GM06990 (cell line): ENCODE measurements around the gene VSIR.

Source experiments
- DNase-seq: peaks from one replicate; pipeline ENCODE4 v3.0.0-alpha.2; 2011; ENCODE audit not compliant: insufficient read length; ENCODE audit errors: extremely low read depth
- H3K27me3 ChIP-seq: replicated peaks from 2 replicates; pipeline ENCODE4 v1.6.0; 2011; ENCODE audit warnings: low read length; ENCODE audit not compliant: control insufficient read depth, insufficient read depth
- H3K36me3 ChIP-seq: 2 replicates; pipeline ENCODE4 v1.5.1; 2011; ENCODE audit warnings: low read length; ENCODE audit not compliant: control insufficient read depth, insufficient read depth
- H3K4me3 ChIP-seq: replicated peaks from 2 replicates; pipeline ENCODE4 v1.5.1; 2011; ENCODE audit warnings: low read depth, mild to moderate bottlenecking, control low read depth, low read length
- CTCF ChIP-seq: IDR thresholded peaks from 2 replicates; pipeline ENCODE4 v1.5.1; 2011; ENCODE audit warnings: low read length, control low read depth, mild to moderate bottlenecking, inconsistent platforms; ENCODE audit not compliant: insufficient read depth, poor library complexity, severe bottlenecking

Gene VSIR

DNA sequence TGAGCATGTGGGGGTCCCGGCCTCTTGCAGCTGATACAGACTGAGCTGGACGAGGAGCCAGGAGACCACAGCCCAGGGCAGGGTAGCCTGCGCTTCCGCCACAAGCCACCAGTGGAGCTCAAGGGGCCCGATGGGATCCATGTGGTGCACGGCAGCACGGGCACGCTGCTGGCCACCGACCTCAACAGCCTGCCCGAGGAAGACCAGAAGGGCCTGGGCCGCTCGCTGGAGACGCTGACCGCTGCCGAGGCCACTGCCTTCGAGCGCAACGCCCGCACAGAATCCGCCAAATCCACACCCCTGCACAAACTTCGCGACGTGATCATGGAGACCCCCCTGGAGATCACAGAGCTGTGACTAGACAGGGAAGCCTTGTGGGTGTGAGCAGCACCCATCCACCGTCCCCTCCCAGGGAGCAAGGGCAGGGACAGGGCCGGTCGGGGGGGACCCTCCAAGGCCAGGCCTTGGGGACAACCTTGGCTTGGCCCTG lies 41.6 kb upstream of the VSIR start:
- no peak for TF ChIP-seq CTCF
- no peak for DNase-seq
- peaks cover 32% of the 10 kb centered on the region for H3K36me3 ChIP-seq
- H3K27me3 ChIP-seq: no peaks in the 10 kb centered on the region
- H3K4me3 ChIP-seq: no peak overlapping the region

- Histone ChIP-seq H3K36me3 (peaks cover 22% of the 10 kb centered on the region), H3K4me3 (no peak overlapping the region), H3K27me3 (no peaks in the 10 kb centered on the region)
- TF ChIP-seq CTCF: no peak
- DNase-seq: no peak
Measured at GRCh38 chr10:71812913-71813590, 39.7 kb upstream of the VSIR start.

DNA sequence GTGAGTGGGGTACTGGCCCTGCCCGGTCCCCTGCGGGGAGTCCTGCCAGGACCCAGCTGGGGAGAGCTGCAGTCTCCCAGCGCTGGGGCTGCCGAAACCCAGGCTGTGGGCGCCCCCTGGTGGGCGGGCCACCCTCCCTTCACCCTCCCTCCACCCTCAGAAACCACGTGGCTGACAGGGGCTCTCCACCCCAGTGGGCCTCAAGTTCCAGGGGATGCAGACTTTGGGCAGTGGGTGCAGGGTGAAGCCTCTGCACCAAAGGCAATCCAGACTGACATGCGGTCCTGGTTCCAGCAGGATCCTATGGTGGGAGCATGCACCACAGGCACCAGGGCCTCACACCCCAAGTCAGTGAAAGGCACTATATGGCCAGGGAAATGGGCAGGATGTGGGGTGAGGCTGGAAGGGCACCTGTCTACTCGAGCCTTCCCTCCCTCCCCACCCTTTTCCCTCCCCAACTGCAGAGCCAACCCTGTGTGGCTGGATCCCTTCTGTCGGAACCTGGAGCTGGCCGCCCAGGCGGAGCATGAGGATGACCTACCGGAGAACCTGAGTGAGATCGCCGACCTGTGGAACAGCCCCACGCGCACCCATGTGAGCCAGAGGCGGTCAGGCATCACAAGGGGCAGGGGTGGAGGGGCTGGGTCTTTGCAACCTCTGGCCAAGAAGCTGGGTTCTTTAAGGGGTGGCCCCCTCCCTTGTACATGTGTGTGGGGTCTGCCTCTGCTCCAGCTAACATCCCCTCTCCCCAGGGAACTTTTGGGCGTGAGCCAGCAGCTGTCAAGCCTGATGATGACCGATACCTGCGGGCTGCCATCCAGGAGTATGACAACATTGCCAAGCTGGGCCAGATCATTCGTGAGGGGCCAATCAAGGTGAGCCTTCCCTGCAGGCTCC lies 38.9 kb upstream of the VSIR start:
- peak; percentile 91 for TF ChIP-seq CTCF
- no peak overlapping the region for H3K4me3 ChIP-seq
- H3K36me3 ChIP-seq: peaks cover 17% of the 10 kb centered on the region
- no peaks in the 10 kb centered on the region for H3K27me3 ChIP-seq
- peak; percentile 81 for DNase-seq

GRCh38 chr10:71811351-71811750 lies 38.0 kb upstream of the VSIR start:
- H3K36me3 ChIP-seq: peaks cover 10% of the 10 kb centered on the region
- no peaks in the 10 kb centered on the region for H3K27me3 ChIP-seq
- DNase-seq: no peak
- no peak for TF ChIP-seq CTCF
- H3K4me3 ChIP-seq: no peak overlapping the region

DNA sequence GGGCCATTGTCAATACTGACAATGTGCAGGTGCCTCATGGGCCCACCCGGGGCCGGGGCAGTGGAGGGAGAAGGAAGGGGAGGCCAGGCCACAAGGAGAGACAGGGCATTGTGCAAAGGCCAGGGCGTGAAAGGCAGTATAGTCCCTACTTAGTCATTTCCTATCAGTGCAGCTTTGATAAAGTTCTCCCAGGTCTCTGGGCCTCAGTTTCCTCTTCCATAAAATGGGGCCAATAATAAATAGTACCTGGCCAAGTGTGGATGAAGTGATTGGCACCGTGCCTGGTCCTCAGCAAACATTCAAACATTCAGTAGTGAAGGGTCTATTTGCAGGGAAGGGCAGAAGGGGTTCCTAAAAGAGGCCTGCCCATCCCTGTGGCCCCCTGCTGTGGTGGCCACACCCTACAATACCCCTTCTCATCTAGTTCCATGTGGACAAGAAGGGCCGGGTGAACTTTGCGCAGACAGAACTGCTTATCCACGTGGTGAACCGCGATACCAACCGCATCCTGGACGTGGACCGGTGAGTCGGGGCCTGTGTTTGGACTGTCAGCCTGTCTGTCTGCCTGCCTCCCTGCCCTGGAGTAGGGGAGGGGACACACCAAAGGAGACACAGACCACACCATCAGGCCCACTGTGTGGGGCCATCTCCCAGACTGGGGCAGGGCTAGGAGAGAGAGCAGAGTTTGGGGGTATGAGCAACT lies 36.9 kb upstream of the VSIR start:
- TF ChIP-seq CTCF: no peak
- no peak overlapping the region for H3K4me3 ChIP-seq
- no peaks in the 10 kb centered on the region for H3K27me3 ChIP-seq
- H3K36me3 ChIP-seq: no peaks in the 10 kb centered on the region; the same call in 1 of the 2 replicates
- no peak for DNase-seq
